KMS-11 (cell line): ENCODE data around the gene TCL1B.

ENCODE experiments used
- H2AFZ ChIP-seq: fragments of 200-600 bp; sonication (generic); 2 replicates; pipeline ENCODE4 v1.6.1; 2016; ENCODE audit warnings: antibody characterized with exemption, mixed run types, low read depth
- H3K27ac ChIP-seq: fragments of 200-600 bp; sonication (generic); 2 replicates; pipeline ENCODE4 v1.6.1; 2016; ENCODE audit warnings: mild to moderate bottlenecking, mixed run types
- H3K27me3 ChIP-seq: fragments of 200-600 bp; sonication (generic); 2 replicates; pipeline ENCODE4 v1.6.1; 2017; ENCODE audit warnings: mild to moderate bottlenecking, low read depth, mixed run types, moderate library complexity; ENCODE audit not compliant: insufficient read depth
- H3K36me3 ChIP-seq: fragments of 200-600 bp; sonication (generic); 2 replicates; pipeline ENCODE4 v1.6.1; 2017; ENCODE audit warnings: mild to moderate bottlenecking, mixed run types; ENCODE audit not compliant: insufficient read depth
- H3K4me1 ChIP-seq: fragments of 200-600 bp; sonication (generic); 2 replicates; pipeline ENCODE4 v1.6.1; 2016; ENCODE audit warnings: mild to moderate bottlenecking, low read depth, mixed run types; ENCODE audit not compliant: poor library complexity, severe bottlenecking
- H3K4me2 ChIP-seq: fragments of 200-600 bp; sonication (generic); 2 replicates; pipeline ENCODE4 v1.7.0; 2016; ENCODE audit warnings: mild to moderate bottlenecking, mixed run types
- H3K4me3 ChIP-seq: fragments of 200-600 bp; sonication (generic); IDR thresholded peaks from 2 replicates; pipeline ENCODE4 v1.6.1; 2017; ENCODE audit warnings: low read depth, low read length, mixed read lengths; ENCODE audit not compliant: insufficient read depth
- H3K79me2 ChIP-seq: fragments of 200-600 bp; sonication (generic); 2 replicates; pipeline ENCODE4 v1.6.1; 2016; ENCODE audit warnings: low read depth, mixed run types; ENCODE audit not compliant: insufficient read depth
- H3K9ac ChIP-seq: fragments of 200-600 bp; sonication (generic); 2 replicates; pipeline ENCODE4 v1.6.1; 2016; ENCODE audit warnings: mild to moderate bottlenecking, mixed run types
- H4K20me1 ChIP-seq: fragments of 200-600 bp; sonication (generic); 2 replicates; pipeline ENCODE4 v1.6.1; 2016; ENCODE audit warnings: mild to moderate bottlenecking, mixed run types; ENCODE audit not compliant: insufficient read depth
- CTCF ChIP-seq: fragments of 200-600 bp; sonication (generic); conservative IDR thresholded peaks from 2 replicates; pipeline ENCODE4 v1.6.1; 2017; ENCODE audit warnings: low read depth, mild to moderate bottlenecking, antibody characterized with exemption, low read length, moderate library complexity, mixed read lengths

Gene TCL1B

GRCh38 chr14:95685978-95686922 lies at the start of gene TCL1B:
Gene TCL1B, plus strand, starts transcription at chr14:95686426. Its CDS starts 42 bp downstream, at chr14:95686468.
- no peaks in the 10 kb centered on the region for H3K4me1 ChIP-seq
- no peaks in the 10 kb centered on the region for H4K20me1 ChIP-seq
- no peak within 1 kb of the TSS for H3K27ac ChIP-seq
- no peaks in the 10 kb centered on the region for H3K36me3 ChIP-seq
- H2AFZ ChIP-seq, result no peak within 1 kb of the TSS
- H3K4me3 ChIP-seq, result no peak within 1 kb of the TSS
- TF ChIP-seq CTCF, result no peak
- H3K27me3 ChIP-seq, result no peaks in the 10 kb centered on the region
- H3K9ac ChIP-seq, result no peak within 1 kb of the TSS
- H3K79me2 ChIP-seq, result no peaks in the 10 kb centered on the region
- H3K4me2 ChIP-seq, result no peak within 1 kb of the TSS

DNA sequence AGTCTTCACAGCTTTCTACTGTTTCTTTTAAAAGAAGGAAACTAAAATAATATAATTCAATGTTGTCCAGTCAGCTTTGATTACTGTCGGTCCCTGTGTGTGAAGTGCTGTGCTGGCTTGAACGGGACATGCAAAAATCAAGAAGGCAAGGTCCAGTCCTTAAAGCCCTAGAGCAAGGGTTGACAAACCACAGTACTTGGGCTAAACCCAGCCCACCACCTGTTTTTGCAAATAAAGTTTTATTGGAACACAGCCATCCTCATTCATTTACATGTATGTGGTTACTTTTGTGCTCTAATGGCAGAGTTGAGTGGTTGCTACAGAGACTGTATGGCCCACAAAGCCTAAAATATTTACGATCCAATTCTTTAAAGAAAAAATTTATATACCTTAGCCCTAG lies 41.2 kb upstream of the TCL1B start:
- H3K79me2 ChIP-seq, result no peaks in the 10 kb centered on the region
- TF ChIP-seq CTCF, result no peak
- H3K36me3 ChIP-seq, result no peaks in the 10 kb centered on the region
- H3K4me3 ChIP-seq, result no peak overlapping the region
- H3K27ac ChIP-seq, result no peak overlapping the region
- H3K4me1 ChIP-seq, result no peaks in the 10 kb centered on the region
- no peak overlapping the region for H3K4me2 ChIP-seq
- H3K27me3 ChIP-seq, result no peaks in the 10 kb centered on the region
- no peak overlapping the region for H3K9ac ChIP-seq
- H2AFZ ChIP-seq, result no peak overlapping the region
- no peaks in the 10 kb centered on the region for H4K20me1 ChIP-seq

DNA sequence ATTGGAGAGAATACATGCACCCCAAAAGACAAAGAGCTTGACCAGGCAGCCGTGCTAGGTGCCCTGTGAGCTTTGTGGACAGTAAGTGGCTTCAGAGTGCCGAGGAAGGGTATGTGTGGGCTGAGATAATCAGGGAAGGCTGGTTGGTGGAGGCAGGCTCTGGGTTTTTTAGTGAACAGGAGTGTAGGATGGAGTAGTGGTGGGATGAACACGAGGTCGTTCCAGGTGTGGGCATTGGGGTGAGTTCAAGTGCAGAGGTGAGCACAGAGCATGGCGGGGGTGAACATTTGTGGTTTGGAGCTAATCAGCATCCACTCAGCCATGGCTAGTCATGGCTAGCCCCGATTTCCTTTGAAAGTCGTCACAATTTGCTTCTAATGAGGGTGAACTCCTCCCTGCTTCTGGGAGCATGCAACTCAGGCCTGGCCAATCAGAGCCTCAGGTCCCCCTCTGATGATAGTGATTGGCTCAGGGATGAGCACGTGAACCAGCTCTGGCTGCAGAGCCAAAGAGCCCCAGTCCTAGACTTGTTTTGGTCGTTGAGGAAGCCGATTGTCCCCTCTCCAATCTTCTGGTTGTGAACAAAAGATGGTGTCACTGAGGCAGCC lies 40.7 kb upstream of the TCL1B start:
- no peak overlapping the region for H3K27ac ChIP-seq
- H3K4me1 ChIP-seq, result no peaks in the 10 kb centered on the region
- H3K36me3 ChIP-seq, result no peaks in the 10 kb centered on the region
- H3K4me2 ChIP-seq, result no peak overlapping the region
- H3K4me3 ChIP-seq, result no peak overlapping the region
- H3K79me2 ChIP-seq, result no peaks in the 10 kb centered on the region
- no peaks in the 10 kb centered on the region for H3K27me3 ChIP-seq
- H3K9ac ChIP-seq, result no peak overlapping the region
- H4K20me1 ChIP-seq, result no peaks in the 10 kb centered on the region
- no peak for TF ChIP-seq CTCF
- no peak overlapping the region for H2AFZ ChIP-seq

GRCh38 chr14:95647926-95648325 lies 38.3 kb upstream of the TCL1B start:
- H3K9ac ChIP-seq, result no peak overlapping the region
- H3K27me3 ChIP-seq, result no peaks in the 10 kb centered on the region
- no peak overlapping the region for H3K27ac ChIP-seq
- H3K4me1 ChIP-seq, result no peaks in the 10 kb centered on the region
- H3K36me3 ChIP-seq, result no peaks in the 10 kb centered on the region
- H3K4me3 ChIP-seq, result no peak overlapping the region
- no peak for TF ChIP-seq CTCF
- H3K79me2 ChIP-seq, result no peaks in the 10 kb centered on the region
- no peak overlapping the region for H2AFZ ChIP-seq
- H3K4me2 ChIP-seq, result no peak overlapping the region
- H4K20me1 ChIP-seq, result no peaks in the 10 kb centered on the region
